ENCODE data around the gene LIME1. TPM values are rescaled to one million over a fixed set of nuclear protein-coding genes. Genes with fewer than 3 reads are reported as not detected.

The LIME1 gene
- total and polyA plus RNA-seq, 2 of the 8 experiments (the other 6 are each of a cell fraction or from before 2014, with no cell fraction given), result 4.5 to 5.9 TPM

DNA sequence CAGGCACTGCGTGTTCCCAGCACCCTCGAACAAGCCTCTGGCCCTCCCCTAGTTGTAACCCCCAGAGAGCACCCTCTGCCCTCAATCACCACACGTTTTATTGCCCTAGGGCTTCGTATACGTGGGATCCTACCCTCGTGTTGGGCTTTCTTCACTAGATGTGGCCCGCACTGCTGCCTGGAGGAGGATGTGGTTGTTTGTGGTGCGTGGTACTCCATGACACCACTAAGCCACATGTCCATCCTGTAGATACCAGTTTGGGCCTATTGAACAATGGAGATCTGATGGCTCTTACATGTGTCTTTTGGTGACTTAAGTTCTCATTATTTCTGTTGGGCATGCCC is 20.2 kb downstream of the LIME1 start:
- Histone ChIP-seq H3K9ac (replicated peaks in 1 of 4; ENCODE audit: extremely low read depth in 1 of 4, low read depth in 3 of 4, low read length in 3 of 4) (no peak overlapping the region), H3K56ac (replicated peaks; ENCODE audit: insufficient read length, low read depth, low read length) (no peak overlapping the region), H4K5ac (ENCODE audit: insufficient read length, low read depth, low read length) (no peak overlapping the region), H3K79me1 (ENCODE audit: low read depth, low read length) (no peaks in the 10 kb centered on the region; the same call in 1 of the 2 replicates), H2AK5ac (ENCODE audit: low read depth, low read length) (no peak overlapping the region), H2BK5ac (ENCODE audit: low read depth, low read length) (no peak overlapping the region), H4K20me1 (replicated peaks in 1 of 2; ENCODE audit: control insufficient read depth in 1 of 2, insufficient read depth in 2 of 2, low read length in 2 of 2) (no peaks in the 10 kb centered on the region), H3K23me2 (ENCODE audit: low read depth, low read length) (no peaks in the 10 kb centered on the region), H3K23ac (ENCODE audit: insufficient read length) (no peak overlapping the region), H2BK20ac (ENCODE audit: low read length) (no peak overlapping the region), H3K27me3 (replicated peaks in 1 of 4; ENCODE audit: control insufficient read depth in 3 of 4, extremely low read depth in 1 of 4, insufficient read depth in 3 of 4, low read length in 3 of 4) (no peaks in the 10 kb centered on the region), H2BK12ac (ENCODE audit: low read depth, low read length) (no peak overlapping the region), H3K36me3 (ENCODE audit: control insufficient read depth in 2 of 4, insufficient read depth in 4 of 4, low read length in 3 of 4) (no peaks in the 10 kb centered on the region), H2BK120ac (replicated peaks; ENCODE audit: low read depth, low read length) (no peak overlapping the region), H3K4me1 (replicated peaks in 1 of 4; ENCODE audit: control insufficient read depth in 3 of 4, insufficient read depth in 4 of 4, low read length in 3 of 4) (peaks cover 0 to 7% (median 0%) of the 10 kb centered on the region in 4 experiments; a peak in 3 of 7 replicates), H3K4ac (replicated peaks; ENCODE audit: insufficient read length, low read depth, low read length) (no peak overlapping the region), H3K18ac (ENCODE audit: extremely low read depth, low read length) (no peak overlapping the region), H3K4me2 (ENCODE audit: insufficient read depth in 1 of 2, low read depth in 2 of 2, low read length in 2 of 2) (no peak overlapping the region), H3K27ac (ENCODE audit: low read depth, low read length) (no peak overlapping the region), H3K4me3 (ENCODE audit: extremely low read depth in 1 of 4, insufficient read depth in 2 of 4, low read depth in 3 of 4, low read length in 4 of 4) (no peak overlapping the region), H4K91ac (replicated peaks; ENCODE audit: insufficient read length, low read length) (no peak overlapping the region), H4K8ac (ENCODE audit: extremely low read depth, insufficient read depth, low read length) (no peak overlapping the region), H3K14ac (ENCODE audit: insufficient read length) (no peak overlapping the region), H3K79me2 (ENCODE audit: control insufficient read depth in 1 of 2, insufficient read depth in 2 of 2, low read length in 2 of 2) (no peaks in the 10 kb centered on the region), H2AFZ (ENCODE audit: low read length) (no peak overlapping the region), H3K9me3 (ENCODE audit: insufficient read depth in 2 of 2, low read depth in 1 of 2, low read length in 1 of 2) (no peaks in the 10 kb centered on the region), H2BK15ac (ENCODE audit: low read length) (no peak overlapping the region)
- 85% methylated on average over 8 of the region's 8 CpGs; no CpG with 5 or more reads in 1 of the 2 experiments for WGBS, 2 experiments (ENCODE audit: extremely low coverage in 1 of 2, insufficient coverage in 1 of 2, insufficient read length in 1 of 2, insufficient replicate concordance in 2 of 2, low coverage in 1 of 2, low lambda C conversion rate in 2 of 2, missing lambda C conversion rate in 1 of 2)
- DNase-seq (ENCODE audit: low read depth in 1 of 2, low spot score in 2 of 2) (no peak), FAIRE-seq (no peak)
- TF ChIP-seq SP2 (IDR thresholded peaks at IDR 0.05; ENCODE audit: low read length), result no peak
- no peak for TF ChIP-seq CHD1 (IDR thresholded peaks at IDR 0.05; ENCODE audit: low read depth, low read length)
- TF ChIP-seq SUZ12 (IDR thresholded peaks at IDR 0.05; ENCODE audit: low read length), result no peak
- TF ChIP-seq CBX8 (IDR thresholded peaks at IDR 0.05; ENCODE audit: borderline replicate concordance, low read depth, low read length), result no peak
- TF ChIP-seq EGR1 (IDR thresholded peaks at IDR 0.05; ENCODE audit: borderline replicate concordance, low read depth, low read length), result no peak
- no peak for TF ChIP-seq SIN3A (conservative IDR thresholded peaks at IDR 0.05 in 1 of 2, IDR thresholded peaks at IDR 0.05 in 1 of 2; ENCODE audit: low read depth in 1 of 2, low read length in 2 of 2)
- no peak for TF ChIP-seq TAF1 (IDR thresholded peaks at IDR 0.05; ENCODE audit: low read depth, low read length)
- TF ChIP-seq EP300 (IDR thresholded peaks at IDR 0.05; ENCODE audit: borderline replicate concordance in 1 of 2, low read depth in 2 of 2, low read length in 2 of 2), result no peak
- no peak for TF ChIP-seq BCL11A (IDR thresholded peaks at IDR 0.05; ENCODE audit: low read depth in 2 of 2, low read length in 2 of 2)
- no peak for TF ChIP-seq GTF2F1 (IDR thresholded peaks at IDR 0.05; ENCODE audit: borderline replicate concordance, low read depth, low read length)
- POLR2A ChIA-PET (ENCODE audit: partially characterized antibody), result no interaction called here
- CTCF ChIA-PET (ENCODE audit: partially characterized antibody), result interaction anchor here (1.5 kb wide), 1 partner anchor 19 kb away, joined by 7 read pairs; no protein-coding TSS in a partner anchor
